ENCODE data around the gene TEPSIN. TPM values are rescaled to one million over a fixed set of nuclear protein-coding genes. Genes with fewer than 3 reads are reported as not detected.

The TEPSIN gene
- total RNA-seq, 1 donor from 2014 or later = 117 TPM

- H3K36me3 ChIP-seq = no peaks in the 10 kb centered on the region
- no peaks in the 10 kb centered on the region for H3K9me3 ChIP-seq
- H3K27me3 ChIP-seq = no peaks in the 10 kb centered on the region
- TF ChIP-seq, protein P1, sequence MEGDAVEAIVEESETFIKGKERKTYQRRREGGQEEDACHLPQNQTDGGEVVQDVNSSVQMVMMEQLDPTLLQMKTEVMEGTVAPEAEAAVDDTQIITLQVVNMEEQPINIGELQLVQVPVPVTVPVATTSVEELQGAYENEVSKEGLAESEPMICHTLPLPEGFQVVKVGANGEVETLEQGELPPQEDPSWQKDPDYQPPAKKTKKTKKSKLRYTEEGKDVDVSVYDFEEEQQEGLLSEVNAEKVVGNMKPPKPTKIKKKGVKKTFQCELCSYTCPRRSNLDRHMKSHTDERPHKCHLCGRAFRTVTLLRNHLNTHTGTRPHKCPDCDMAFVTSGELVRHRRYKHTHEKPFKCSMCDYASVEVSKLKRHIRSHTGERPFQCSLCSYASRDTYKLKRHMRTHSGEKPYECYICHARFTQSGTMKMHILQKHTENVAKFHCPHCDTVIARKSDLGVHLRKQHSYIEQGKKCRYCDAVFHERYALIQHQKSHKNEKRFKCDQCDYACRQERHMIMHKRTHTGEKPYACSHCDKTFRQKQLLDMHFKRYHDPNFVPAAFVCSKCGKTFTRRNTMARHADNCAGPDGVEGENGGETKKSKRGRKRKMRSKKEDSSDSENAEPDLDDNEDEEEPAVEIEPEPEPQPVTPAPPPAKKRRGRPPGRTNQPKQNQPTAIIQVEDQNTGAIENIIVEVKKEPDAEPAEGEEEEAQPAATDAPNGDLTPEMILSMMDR (IDR thresholded peaks at IDR 0.05) = no peak
- peaks cover 0 to 6% of the 10 kb centered on the region in 2 donors for H3K4me1 ChIP-seq
- no peak overlapping the region for H3K27ac ChIP-seq
- DNase-seq (ENCODE audit: low spot score in 2 of 2) = no peak
- intact Hi-C loops (cut with DNase I) = no loop called here
- no peak overlapping the region for H3K4me3 ChIP-seq
Observed at GRCh38 chr17:81213978-81214377, 24.9 kb downstream of the TEPSIN start.

- H3K4me1 ChIP-seq = peaks cover 0 to 6% of the 10 kb centered on the region in 2 donors
- intact Hi-C loops (cut with DNase I) = no loop called here
- H3K9me3 ChIP-seq = no peaks in the 10 kb centered on the region
- no peak for DNase-seq (ENCODE audit: low spot score in 2 of 2)
- TF ChIP-seq, protein P1 (IDR thresholded peaks at IDR 0.05) = no peak
- no peaks in the 10 kb centered on the region for H3K36me3 ChIP-seq
- H3K27ac ChIP-seq = no peak overlapping the region
- no peak overlapping the region for H3K4me3 ChIP-seq
- H3K27me3 ChIP-seq = no peaks in the 10 kb centered on the region
Observed at GRCh38 chr17:81212365-81212764, 26.5 kb downstream of the TEPSIN start.

- peak overlapping the region; percentile 6 to 40 for H3K27ac ChIP-seq
- H3K9me3 ChIP-seq = no peaks in the 10 kb centered on the region
- peaks cover 0 to 6% of the 10 kb centered on the region in 2 donors for H3K4me1 ChIP-seq
- H3K4me3 ChIP-seq = peak overlapping the region in 1 of 2 donors; percentile 33
- H3K27me3 ChIP-seq = no peaks in the 10 kb centered on the region
- H3K36me3 ChIP-seq = no peaks in the 10 kb centered on the region
- DNase-seq (ENCODE audit: low spot score in 2 of 2) = no peak
- intact Hi-C loops (cut with DNase I) = no loop called here
- TF ChIP-seq, protein P1 (IDR thresholded peaks at IDR 0.05) = no peak
Observed at GRCh38 chr17:81210868-81211267, 28.0 kb downstream of the TEPSIN start.

DNA sequence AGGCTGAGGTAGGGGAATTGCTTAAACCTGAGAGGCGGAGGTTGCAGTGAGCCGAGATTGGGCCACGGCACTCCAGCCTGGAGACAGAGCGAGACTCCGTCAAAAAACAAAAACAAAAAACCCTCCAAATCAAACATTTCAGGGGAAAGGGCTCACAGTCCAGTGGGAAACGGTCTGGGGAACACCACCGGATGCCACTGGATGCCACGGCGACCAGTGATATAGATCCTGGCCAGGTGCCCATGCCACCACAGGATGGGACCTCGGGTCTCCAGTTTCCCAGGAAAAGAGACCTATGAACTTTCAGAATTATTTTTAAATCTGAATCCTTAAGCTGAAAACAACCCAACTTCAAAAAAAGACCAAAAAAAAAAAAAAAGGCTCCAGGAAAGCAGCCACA lies 28.4 kb downstream of the TEPSIN start:
- peaks cover 0 to 6% of the 10 kb centered on the region in 2 donors for H3K4me1 ChIP-seq

DNA sequence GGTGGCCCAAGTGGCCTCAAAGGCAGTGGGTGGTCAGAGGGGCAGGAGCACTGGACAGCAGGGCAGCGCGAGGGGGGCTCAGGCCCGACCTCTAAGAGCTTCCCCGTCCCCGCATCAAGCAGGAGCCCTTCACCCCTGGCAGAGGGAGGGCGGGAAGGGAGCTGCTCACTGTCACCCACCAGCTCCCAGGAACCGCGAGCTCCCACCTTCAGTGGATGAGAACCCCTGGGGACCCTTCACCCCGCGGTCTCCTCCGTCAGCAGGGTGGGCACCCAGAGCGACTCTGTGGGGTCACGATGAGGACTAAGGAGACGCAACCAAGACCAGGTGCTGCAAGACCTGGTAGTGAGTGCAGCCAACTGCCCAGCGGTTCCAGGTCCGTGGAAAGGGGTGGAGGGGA lies 29.7 kb downstream of the TEPSIN start:
- H3K27me3 ChIP-seq = no peaks in the 10 kb centered on the region
- H3K4me3 ChIP-seq = no peak overlapping the region
- peaks cover 0 to 6% of the 10 kb centered on the region in 2 donors for H3K4me1 ChIP-seq
- intact Hi-C loops (cut with DNase I) = no loop called here
- no peaks in the 10 kb centered on the region for H3K9me3 ChIP-seq
- H3K27ac ChIP-seq = no peak overlapping the region
- H3K36me3 ChIP-seq = no peaks in the 10 kb centered on the region
- DNase-seq (ENCODE audit: low spot score in 2 of 2) = no peak
- TF ChIP-seq, protein P1 (IDR thresholded peaks at IDR 0.05) = no peak

More for the DNA sequence above, 28.4 kb downstream of the TEPSIN start:
- Histone ChIP-seq H3K9me3 (no peaks in the 10 kb centered on the region), H3K4me3 (peak overlapping the region in 1 of 2 donors; percentile 33), H3K36me3 (no peaks in the 10 kb centered on the region), H3K27me3 (no peaks in the 10 kb centered on the region), H3K27ac (peak overlapping the region; percentile 6 to 40)
- TF ChIP-seq, protein P1 (IDR thresholded peaks at IDR 0.05) = no peak
- intact Hi-C loops (cut with DNase I) = no loop called here
- DNase-seq (ENCODE audit: low spot score in 2 of 2) = no peak

- DNase-seq (ENCODE audit: low spot score in 2 of 2) = no peak
- no peaks in the 10 kb centered on the region for H3K27me3 ChIP-seq
- H3K9me3 ChIP-seq = no peaks in the 10 kb centered on the region
- H3K27ac ChIP-seq = no peak overlapping the region
- no peaks in the 10 kb centered on the region for H3K36me3 ChIP-seq
- TF ChIP-seq, protein P1 (IDR thresholded peaks at IDR 0.05) = no peak
- H3K4me1 ChIP-seq = peaks cover 0 to 6% of the 10 kb centered on the region in 2 donors
- H3K4me3 ChIP-seq = no peak overlapping the region
- intact Hi-C loops (cut with DNase I) = no loop called here
Observed at GRCh38 chr17:81208651-81209050, 30.2 kb downstream of the TEPSIN start.
